Endothelial cell of umbilical vein (primary cell): Measurements from ENCODE around the gene DIP2C. TPM values are rescaled to one million over a fixed set of nuclear protein-coding genes. Genes with fewer than 3 reads are reported as not detected.

Experiments used
- BruUV-seq: library from RNA; stranded (reverse); fragments of 400-500 nt; replicated peaks from 2 replicates; lab custom pipeline; 2021; lab: Mats Ljungman, UMichigan
- CTCF ChIA-PET: fragments of 300-600, 350-600 bp; sonication (Branson Sonifier 250); formaldehyde crosslinking; loops from one replicate; lab custom pipeline; 2021; ENCODE audit warnings: antibody characterized with exemption, inconsistent platforms; lab: Charles Lee
- POLR2A ChIA-PET: fragments of 300-600, 350-600 bp; sonication (Branson Sonifier 250); formaldehyde crosslinking; loops from one replicate; lab custom pipeline; 2021; ENCODE audit warnings: antibody characterized with exemption, inconsistent platforms; lab: Charles Lee
- DNase-seq: peaks from one replicate; pipeline ENCODE4 v3.0.0-alpha.2; 2011; ENCODE audit warnings: low read depth, low spot score
- FAIRE-seq: peaks from 2 replicates; lab custom pipeline; 2011; peaks lifted over from hg19 to GRCh38; lab: Jason Lieb, UNC
- H2AFZ ChIP-seq: 2 replicates; pipeline ENCODE4 v1.6.0; 2012; ENCODE audit warnings: low read depth, low read length, control low read depth, inconsistent platforms
- H3K27ac ChIP-seq: 2 replicates; pipeline ENCODE4 v1.5.1; 2011; ENCODE audit warnings: low read depth, mild to moderate bottlenecking, control low read depth, low read length, moderate library complexity; ENCODE audit not compliant: insufficient read depth
- H3K27me3 ChIP-seq, 2 experiments: 2 replicates each; pipeline versions ENCODE4 v1.6.0 to v1.6.1; 2011; ENCODE audit warnings: low read length in 2 of 2, mixed read lengths in 1 of 2; ENCODE audit not compliant: control insufficient read depth in 2 of 2, insufficient read depth in 2 of 2
- H3K36me3 ChIP-seq, 2 experiments: 2 replicates in 1 of 2; 3 replicates in 1 of 2; pipeline ENCODE4 v1.5.1; 2011; ENCODE audit warnings: low read length in 2 of 2, mild to moderate bottlenecking in 1 of 2, moderate library complexity in 1 of 2; ENCODE audit not compliant: control insufficient read depth in 2 of 2, insufficient read depth in 2 of 2; ENCODE audit errors: extremely low read depth in 1 of 2
- H3K4me1 ChIP-seq: 3 replicates; pipeline ENCODE4 v1.5.1; 2011; ENCODE audit warnings: mild to moderate bottlenecking, low read length; ENCODE audit not compliant: control insufficient read depth, insufficient read depth; ENCODE audit errors: extremely low read depth
- H3K4me2 ChIP-seq: 2 replicates; pipeline ENCODE4 v1.6.1; 2011; ENCODE audit warnings: low read length, control low read depth, mixed read lengths; ENCODE audit not compliant: insufficient read depth
- H3K4me3 ChIP-seq, 3 experiments: fragments of 200-600 bp in 1 of 3; sonication (generic), shearing (Covaris generic) in 1 of 3; replicated peaks in 1 of 3; 2 replicates each; pipeline ENCODE4 v1.5.1; 2011 to 2016; ENCODE audit warnings: control low read depth in 3 of 3, low read length in 3 of 3, mild to moderate bottlenecking in 2 of 3, inconsistent platforms in 1 of 3, low read depth in 1 of 3, moderate library complexity in 1 of 3; ENCODE audit not compliant: insufficient read depth in 1 of 3
- H3K79me2 ChIP-seq: 2 replicates; pipeline ENCODE4 v1.6.0; 2012; ENCODE audit warnings: low read length, inconsistent platforms; ENCODE audit not compliant: control insufficient read depth, insufficient read depth
- H3K9ac ChIP-seq: replicated peaks from 2 replicates; pipeline ENCODE3; 2011; ENCODE audit warnings: low read length, control low read depth; ENCODE audit not compliant: insufficient read depth; ENCODE audit errors: extremely low read depth
- H3K9me1 ChIP-seq: replicated peaks from 3 replicates; pipeline ENCODE4 v1.6.0; 2011; ENCODE audit warnings: mild to moderate bottlenecking, low read length; ENCODE audit not compliant: control insufficient read depth, insufficient read depth; ENCODE audit errors: extremely low read depth
- H3K9me3 ChIP-seq: replicated peaks from 2 replicates; pipeline ENCODE4 v1.5.1; 2012; ENCODE audit warnings: low read length, inconsistent platforms; ENCODE audit not compliant: control insufficient read depth, insufficient read depth
- H4K20me1 ChIP-seq: replicated peaks from 2 replicates; pipeline ENCODE3; 2011; ENCODE audit warnings: mild to moderate bottlenecking, low read length; ENCODE audit not compliant: control insufficient read depth, insufficient read depth; ENCODE audit errors: extremely low read depth
- CTCF ChIP-seq, 2 donors: IDR thresholded peaks; 1 replicate in 1 of 2; 2 replicates in 1 of 2; pipeline ENCODE4 v1.5.1; 2011; ENCODE audit warnings: low read length in 2 of 2, mild to moderate bottlenecking in 2 of 2, moderate library complexity in 2 of 2, control low read depth in 1 of 2, inconsistent platforms in 1 of 2, low read depth in 1 of 2; ENCODE audit not compliant: insufficient read depth in 1 of 2; ENCODE audit errors: extremely low read depth in 1 of 2
- EZH2 ChIP-seq: IDR thresholded peaks from 2 replicates; pipeline ENCODE4 v1.6.1; 2012; ENCODE audit warnings: borderline replicate concordance, low read depth, mild to moderate bottlenecking, moderate library complexity, low read length, inconsistent platforms; ENCODE audit not compliant: severe bottlenecking
- FOS ChIP-seq: IDR thresholded peaks from 2 replicates; pipeline ENCODE4 v1.6.1; 2011; ENCODE audit warnings: mild to moderate bottlenecking, low read length, moderate library complexity, borderline replicate concordance; ENCODE audit not compliant: insufficient read depth
- GATA2 ChIP-seq: IDR thresholded peaks from 2 replicates; pipeline ENCODE4 v1.7.0; 2011; ENCODE audit warnings: low read depth, mild to moderate bottlenecking, moderate library complexity, mixed read lengths, low read length; ENCODE audit not compliant: insufficient read length, insufficient read depth
- JUN ChIP-seq: IDR thresholded peaks from 2 replicates; pipeline ENCODE4 v1.6.1; 2011; ENCODE audit warnings: borderline replicate concordance, low read depth; ENCODE audit not compliant: insufficient read length, insufficient read depth
- MAX ChIP-seq: IDR thresholded peaks from 2 replicates; pipeline ENCODE4 v1.6.1; 2011; ENCODE audit not compliant: insufficient read depth, insufficient read length
- MYC ChIP-seq: IDR thresholded peaks from one replicate; pipeline ENCODE4 v1.6.1; 2011; ENCODE audit warnings: mild to moderate bottlenecking, low read depth, low read length
- POLR2A ChIP-seq: IDR thresholded peaks from 2 replicates; pipeline ENCODE4 v1.6.1; 2012; ENCODE audit warnings: low read depth, mild to moderate bottlenecking, control low read depth, low read length
- POLR2AphosphoS5 ChIP-seq: IDR thresholded peaks from 2 replicates; pipeline ENCODE4 v1.6.1; 2012; ENCODE audit warnings: low read depth, mild to moderate bottlenecking, control low read depth, low read length, moderate library complexity; ENCODE audit not compliant: insufficient read depth
- dilution Hi-C: fragments of 300-500 bp; cut with MboI; formaldehyde crosslinking; loops from one replicate; pipeline ENCODE4 v1.15.0; 2019; ENCODE audit warnings: low sequenced_read_pairs; ENCODE audit not compliant: extremely low pct_ligation_motif_present
- intact Hi-C: fragments of 100-400 bp; cut with micrococcal nuclease; formaldehyde crosslinking; loops from one replicate; pipeline ENCODE4 v1.10.0; 2022
- polyA plus RNA-seq, 4 experiments: library from polyadenylated mRNA; depleted of rRNA in 3 of 4; stranded (reverse) in 3 of 4; unstranded in 1 of 4; fragments of >200 nt; gene quantifications; 2 replicates each; pipeline versions ENCODE4 v1.2.1 to v1.2.3, GENCODE V29; 2011 to 2012; ENCODE audit warnings: missing spikeins in 1 of 4
- total RNA-seq: library from RNA; stranded (reverse); gene quantifications from 2 replicates; pipeline ENCODE4 v1.2.3, GENCODE V29; 2021

Gene DIP2C
- total and polyA plus RNA-seq, 2 donors (not counting 3 experiments of a cell fraction or from before 2014, with no cell fraction given), result 3.6 to 10.7 TPM

- intact Hi-C loops, result no loop called here
- Histone ChIP-seq H3K4me1 (no peaks in the 10 kb centered on the region), H3K4me2 (no peak overlapping the region), H3K36me3 (no peaks in the 10 kb centered on the region), H3K27me3 (no peaks in the 10 kb centered on the region), H3K27ac (no peak overlapping the region), H2AFZ (no peak overlapping the region), H3K4me3 (no peak overlapping the region), H3K9me1 (no peaks in the 10 kb centered on the region), H4K20me1 (no peaks in the 10 kb centered on the region), H3K9ac (no peak overlapping the region), H3K9me3 (no peaks in the 10 kb centered on the region), H3K79me2 (no peaks in the 10 kb centered on the region)
- POLR2A ChIA-PET, result no interaction called here
- FAIRE-seq (no peak), DNase-seq (no peak)
- CTCF ChIA-PET, result no interaction called here
- no TSS peak for BruUV-seq
- TF ChIP-seq CTCF (IDR thresholded peaks at IDR 0.05; ENCODE audit: extremely low read depth in 1 of 2, insufficient read depth in 1 of 2, low read depth in 1 of 2, low read length in 2 of 2) (no peak), MAX (no peak), EZH2 (no peak), JUN (no peak), FOS (no peak), POLR2A (no peak), POLR2AphosphoS5 (no peak), MYC (no peak), GATA2 (no peak)
- dilution Hi-C loops, result no loop called here
Measured at GRCh38 chr10:712575-712974, 23.1 kb upstream of the DIP2C start.
